Measurements from ENCODE around the gene RTP5. TPM values are rescaled to one million over a fixed set of nuclear protein-coding genes. Genes with fewer than 3 reads are reported as not detected.
A peak's percentile ranks its signal among the peaks of the same experiment; 100 is the strongest.

The RTP5 gene
- total RNA-seq, 2 experiments from 2014 or later: 0.30 to 0.36 TPM

DNA sequence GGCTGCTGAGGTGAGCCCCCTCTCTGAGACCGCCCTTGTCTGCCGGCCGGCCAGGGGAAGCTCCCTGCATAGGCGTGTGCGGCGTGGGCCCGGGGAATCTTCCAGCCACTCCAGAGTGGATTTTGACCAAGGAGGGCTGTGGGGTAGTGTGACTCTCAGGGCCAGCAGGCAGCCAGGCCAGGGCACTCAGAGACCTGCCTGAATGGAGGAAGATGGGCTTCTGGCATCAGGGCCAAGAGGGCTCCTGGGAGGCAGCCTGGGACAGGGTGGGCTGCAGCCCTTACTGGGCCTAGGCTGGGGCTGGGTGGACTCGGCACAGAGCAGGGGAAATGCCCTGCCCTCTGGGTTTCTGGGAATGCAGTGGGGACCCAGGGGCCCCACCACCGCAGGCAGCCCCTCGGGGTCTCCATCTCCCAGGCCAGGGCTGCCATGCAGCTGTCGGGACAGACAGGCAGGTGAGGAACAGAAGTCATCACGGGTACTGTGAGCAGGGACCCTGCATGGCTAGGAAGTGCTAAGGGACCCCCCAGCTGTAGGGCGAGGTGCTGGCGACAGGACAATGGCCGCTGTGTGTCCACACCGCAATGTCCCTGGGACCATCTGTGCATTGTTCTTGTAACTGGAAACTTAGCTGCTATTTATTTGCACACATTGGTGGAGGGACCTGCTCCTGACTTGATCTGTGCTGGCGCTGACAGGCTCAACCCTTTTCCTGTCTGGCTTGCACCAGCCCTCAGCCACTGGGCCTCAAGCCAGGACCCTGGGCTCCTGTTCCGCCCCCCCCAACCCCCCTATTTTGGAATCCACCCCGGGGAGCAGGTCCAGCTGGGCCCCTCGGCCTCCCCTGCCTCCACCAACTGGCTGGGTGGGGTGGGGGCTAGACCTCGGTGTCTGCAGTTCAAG lies 14.9 kb upstream of the RTP5 start:
- H3K4me1 Mint-ChIP-seq (ENCODE audit: low read depth): peaks cover 12% of the 10 kb centered on the region
- Histone ChIP-seq H3K9me3 (ENCODE audit: control insufficient read depth in 1 of 2, insufficient read depth in 1 of 2, low read length in 2 of 2) (no peaks in the 10 kb centered on the region), H3K27ac (ENCODE audit: low read depth in 1 of 2, low read length in 2 of 2) (no peak overlapping the region), H3K4me3 (ENCODE audit: low read length) (no peak overlapping the region), H3K36me3 (ENCODE audit: insufficient read depth, low read length) (peaks cover 4% of the 10 kb centered on the region), H3K27me3 (ENCODE audit: control insufficient read depth in 1 of 2, insufficient read depth in 2 of 2, low read length in 2 of 2) (no peaks in the 10 kb centered on the region), H3K4me1 (ENCODE audit: insufficient read depth, low read length) (peaks cover 60% of the 10 kb centered on the region)
- no peaks in the 10 kb centered on the region for H3K36me3 Mint-ChIP-seq (ENCODE audit: low read depth)
- TF ChIP-seq, protein P1, sequence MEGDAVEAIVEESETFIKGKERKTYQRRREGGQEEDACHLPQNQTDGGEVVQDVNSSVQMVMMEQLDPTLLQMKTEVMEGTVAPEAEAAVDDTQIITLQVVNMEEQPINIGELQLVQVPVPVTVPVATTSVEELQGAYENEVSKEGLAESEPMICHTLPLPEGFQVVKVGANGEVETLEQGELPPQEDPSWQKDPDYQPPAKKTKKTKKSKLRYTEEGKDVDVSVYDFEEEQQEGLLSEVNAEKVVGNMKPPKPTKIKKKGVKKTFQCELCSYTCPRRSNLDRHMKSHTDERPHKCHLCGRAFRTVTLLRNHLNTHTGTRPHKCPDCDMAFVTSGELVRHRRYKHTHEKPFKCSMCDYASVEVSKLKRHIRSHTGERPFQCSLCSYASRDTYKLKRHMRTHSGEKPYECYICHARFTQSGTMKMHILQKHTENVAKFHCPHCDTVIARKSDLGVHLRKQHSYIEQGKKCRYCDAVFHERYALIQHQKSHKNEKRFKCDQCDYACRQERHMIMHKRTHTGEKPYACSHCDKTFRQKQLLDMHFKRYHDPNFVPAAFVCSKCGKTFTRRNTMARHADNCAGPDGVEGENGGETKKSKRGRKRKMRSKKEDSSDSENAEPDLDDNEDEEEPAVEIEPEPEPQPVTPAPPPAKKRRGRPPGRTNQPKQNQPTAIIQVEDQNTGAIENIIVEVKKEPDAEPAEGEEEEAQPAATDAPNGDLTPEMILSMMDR (IDR thresholded peaks at IDR 0.05): no peak
- ATAC-seq (ENCODE audit: poor library complexity) (no peak), DNase-seq (peak in 1 of 14 experiments; percentile 22)
- no peak overlapping the region for H3K4me3 Mint-ChIP-seq
- intact Hi-C loops (cut with DNase I, micrococcal nuclease): loop anchor here in 1 of 2 experiments (5.0 kb wide), 1 partner anchor 117 kb away; no protein-coding TSS in a partner anchor
- ChIA-PET CTCF (no interaction called here), POLR2A (no interaction called here)
- no peak overlapping the region for H3K27ac Mint-ChIP-seq
- H3K27me3 Mint-ChIP-seq: peaks cover 1% of the 10 kb centered on the region
- no peaks in the 10 kb centered on the region for H3K9me3 Mint-ChIP-seq

DNA sequence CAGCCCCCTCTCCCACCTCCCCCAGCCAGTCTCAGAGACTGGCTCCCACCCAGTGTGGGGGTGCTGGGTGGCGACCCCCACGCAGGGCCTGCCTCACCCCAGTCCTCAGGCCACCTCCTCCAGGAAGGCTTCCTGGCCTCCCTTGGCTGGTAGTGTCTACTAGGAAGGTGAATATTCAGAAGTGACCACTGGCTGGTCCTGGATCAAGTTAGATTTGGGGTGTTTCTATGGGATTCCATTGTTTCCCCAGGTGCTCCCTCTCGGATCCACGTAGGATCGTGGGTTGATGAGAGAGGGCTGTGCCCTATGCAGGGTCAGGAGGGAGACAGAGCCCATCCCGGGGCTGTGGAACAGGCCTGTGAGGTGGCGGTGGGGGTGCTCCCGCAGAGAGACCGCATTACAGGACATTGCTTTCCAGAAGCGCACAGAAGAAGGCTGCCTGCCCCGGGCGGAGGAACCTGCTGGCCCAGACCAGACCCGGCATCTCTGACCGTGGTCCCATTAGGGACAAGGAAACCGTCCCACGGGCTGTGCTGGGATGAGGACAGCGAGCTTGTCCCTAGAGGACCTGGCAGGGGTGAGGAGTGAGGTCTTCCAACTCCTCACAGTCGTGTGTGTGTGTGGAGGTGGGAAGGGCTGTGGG lies 14.2 kb upstream of the RTP5 start:
- DNase-seq (no peak), ATAC-seq (ENCODE audit: poor library complexity) (no peak)
- no peaks in the 10 kb centered on the region for H3K36me3 Mint-ChIP-seq (ENCODE audit: low read depth)
- H3K4me3 Mint-ChIP-seq: peak overlapping the region; percentile 30
- H3K4me1 Mint-ChIP-seq (ENCODE audit: low read depth): peaks cover 17% of the 10 kb centered on the region
- no peaks in the 10 kb centered on the region for H3K9me3 Mint-ChIP-seq
- H3K27me3 Mint-ChIP-seq: peaks cover 4% of the 10 kb centered on the region
- peaks cover 67% of the 10 kb centered on the region for H3K4me1 ChIP-seq (ENCODE audit: insufficient read depth, low read length)
- H3K27ac ChIP-seq (ENCODE audit: low read depth in 1 of 2, low read length in 2 of 2): no peak overlapping the region
- intact Hi-C loops (cut with DNase I, micrococcal nuclease): loop anchor here in 1 of 2 experiments (5.0 kb wide), 1 partner anchor 118 kb away; no protein-coding TSS in a partner anchor
- H3K36me3 ChIP-seq (ENCODE audit: insufficient read depth, low read length): peaks cover 4% of the 10 kb centered on the region
- no peak overlapping the region for H3K4me3 ChIP-seq (ENCODE audit: low read length)
- CTCF ChIA-PET: no interaction called here
- POLR2A ChIA-PET: no interaction called here
- no peaks in the 10 kb centered on the region for H3K9me3 ChIP-seq (ENCODE audit: control insufficient read depth in 1 of 2, insufficient read depth in 1 of 2, low read length in 2 of 2)
- H3K27ac Mint-ChIP-seq: no peak overlapping the region
- TF ChIP-seq, protein P1 (IDR thresholded peaks at IDR 0.05): no peak
- no peaks in the 10 kb centered on the region for H3K27me3 ChIP-seq (ENCODE audit: control insufficient read depth in 1 of 2, insufficient read depth in 2 of 2, low read length in 2 of 2)

DNA sequence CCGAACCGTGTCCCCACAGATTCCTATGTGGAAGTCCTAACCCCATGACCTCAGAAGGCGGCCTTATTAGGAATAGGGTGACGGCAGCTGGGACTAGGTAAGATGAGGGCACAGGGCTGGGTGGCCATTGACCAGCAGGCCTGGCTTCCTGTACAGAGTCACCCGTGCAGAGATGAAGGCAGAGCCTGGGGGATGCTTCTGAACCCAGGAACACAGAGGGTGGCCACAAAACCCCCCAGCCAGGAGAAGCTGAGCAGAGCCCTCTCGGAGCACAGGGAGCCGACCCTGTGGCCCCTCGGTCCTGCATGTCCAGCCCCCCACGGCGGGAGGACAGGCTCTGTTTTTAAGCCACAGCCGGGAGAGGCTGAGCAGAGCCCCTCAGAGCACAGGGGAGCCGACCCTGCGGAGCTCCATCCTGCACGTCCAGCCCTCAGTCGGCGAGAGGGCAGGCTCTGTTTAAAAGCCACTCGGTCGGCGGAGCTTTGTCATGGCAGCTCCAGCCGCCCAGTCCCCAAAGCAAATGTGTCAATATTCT lies 13.6 kb upstream of the RTP5 start:
- peaks cover 73% of the 10 kb centered on the region for H3K4me1 ChIP-seq (ENCODE audit: insufficient read depth, low read length)
- no peaks in the 10 kb centered on the region for H3K27me3 ChIP-seq (ENCODE audit: control insufficient read depth in 1 of 2, insufficient read depth in 2 of 2, low read length in 2 of 2)
- no peaks in the 10 kb centered on the region for H3K9me3 ChIP-seq (ENCODE audit: control insufficient read depth in 1 of 2, insufficient read depth in 1 of 2, low read length in 2 of 2)
- Mint-ChIP-seq H3K4me3 (peak overlapping the region; percentile 40), H3K36me3 (ENCODE audit: low read depth) (no peaks in the 10 kb centered on the region), H3K9me3 (no peaks in the 10 kb centered on the region), H3K4me1 (ENCODE audit: low read depth) (peaks cover 17% of the 10 kb centered on the region), H3K27ac (no peak overlapping the region), H3K27me3 (peaks cover 4% of the 10 kb centered on the region)
- no peaks in the 10 kb centered on the region for H3K36me3 ChIP-seq (ENCODE audit: insufficient read depth, low read length)
- H3K4me3 ChIP-seq (ENCODE audit: low read length): no peak overlapping the region
- ChIA-PET POLR2A (no interaction called here), CTCF (no interaction called here)
- DNase-seq: no peak
- H3K27ac ChIP-seq (ENCODE audit: low read depth in 1 of 2, low read length in 2 of 2): no peak overlapping the region
- TF ChIP-seq, protein P1 (IDR thresholded peaks at IDR 0.05): no peak
- no peak for ATAC-seq (ENCODE audit: poor library complexity)
- intact Hi-C loops (cut with DNase I, micrococcal nuclease): loop anchor here in 1 of 2 experiments (5.0 kb wide), 1 partner anchor 119 kb away; no protein-coding TSS in a partner anchor
